HG03066 (cell line): ENCODE data around the gene PADI1.

Experiments
- ATAC-seq: cut with Tn5 transposase; IDR thresholded peaks from one replicate; pipeline ENCODE4 v1.9.1; 2021; ENCODE audit warnings: low read depth; ENCODE audit not compliant: unreplicated experiment

Gene PADI1

DNA sequence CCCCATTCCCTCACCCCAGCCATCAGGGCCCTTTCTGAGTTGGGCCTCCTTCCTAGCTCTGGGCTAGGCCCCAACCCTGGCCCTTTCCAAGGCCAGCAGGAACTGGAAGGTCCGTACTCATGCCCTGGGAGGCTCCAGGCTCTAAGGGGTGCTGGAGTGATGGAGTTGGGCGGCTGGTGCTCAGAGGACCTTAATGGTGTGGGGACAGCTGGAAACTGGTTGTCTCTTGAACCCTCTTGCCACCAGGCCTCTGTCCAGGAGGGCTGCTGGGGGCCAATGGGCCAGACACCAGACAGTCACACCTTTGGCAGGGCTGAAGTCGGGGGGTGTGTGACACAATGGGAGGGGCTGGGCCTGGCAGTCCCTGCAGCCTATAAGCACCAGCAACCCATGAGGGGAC, 9.2 kb upstream of the PADI1 start:
- ATAC-seq, result no peak

DNA sequence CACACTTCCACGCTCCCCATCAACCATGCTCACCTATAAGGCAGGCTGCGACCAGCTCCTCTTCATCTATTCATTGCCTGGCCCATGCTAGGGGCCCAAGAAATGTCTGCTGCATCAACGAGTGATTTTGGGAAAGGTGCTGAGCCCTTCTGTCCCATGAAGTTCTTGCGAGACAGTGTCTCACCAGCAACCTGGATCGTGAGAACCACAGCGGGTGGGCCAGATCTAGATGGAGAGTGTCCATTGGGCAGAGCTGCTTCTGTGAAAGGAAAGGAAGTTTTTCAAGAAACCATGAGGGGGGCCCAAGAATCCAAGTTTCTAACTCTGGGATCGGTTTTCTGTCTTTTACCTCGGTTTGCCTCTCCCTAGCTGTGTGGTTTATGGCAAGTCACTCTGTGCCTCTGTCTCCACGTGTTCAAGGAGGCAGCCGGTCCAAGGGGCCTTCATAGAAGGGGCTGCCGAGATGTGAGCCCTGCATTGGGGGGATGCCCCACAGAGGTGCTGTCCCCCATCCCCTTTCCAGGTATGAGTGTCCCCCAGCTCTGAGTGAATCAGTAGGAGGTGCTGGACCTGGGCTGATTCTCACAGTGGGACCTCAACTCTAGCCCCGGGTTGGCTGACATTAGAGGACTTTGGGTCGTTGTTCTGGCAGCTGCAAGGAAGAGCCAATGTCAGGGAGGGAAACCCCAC, 8.3 kb upstream of the PADI1 start:
- ATAC-seq, result no peak

DNA sequence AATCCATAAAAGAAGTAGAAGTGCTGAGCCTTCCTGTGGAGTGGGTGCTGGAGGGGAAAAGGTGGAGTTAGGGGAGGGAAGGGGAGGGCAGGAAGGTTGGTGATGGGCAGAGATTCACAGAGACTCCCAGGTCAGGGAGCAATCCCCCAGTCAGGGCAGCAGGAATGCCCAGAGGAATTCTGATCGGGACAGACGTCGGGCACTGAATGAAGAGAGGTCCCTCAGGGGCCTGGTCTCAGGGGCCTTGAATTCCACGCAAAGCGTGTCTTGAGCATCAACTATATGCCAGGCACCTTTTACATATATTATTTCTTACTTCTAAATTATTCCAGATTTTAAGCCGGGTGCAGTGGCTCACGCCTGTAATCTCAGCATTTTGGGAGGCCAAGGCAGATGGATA, 7.2 kb upstream of the PADI1 start:
- ATAC-seq, result no peak

DNA sequence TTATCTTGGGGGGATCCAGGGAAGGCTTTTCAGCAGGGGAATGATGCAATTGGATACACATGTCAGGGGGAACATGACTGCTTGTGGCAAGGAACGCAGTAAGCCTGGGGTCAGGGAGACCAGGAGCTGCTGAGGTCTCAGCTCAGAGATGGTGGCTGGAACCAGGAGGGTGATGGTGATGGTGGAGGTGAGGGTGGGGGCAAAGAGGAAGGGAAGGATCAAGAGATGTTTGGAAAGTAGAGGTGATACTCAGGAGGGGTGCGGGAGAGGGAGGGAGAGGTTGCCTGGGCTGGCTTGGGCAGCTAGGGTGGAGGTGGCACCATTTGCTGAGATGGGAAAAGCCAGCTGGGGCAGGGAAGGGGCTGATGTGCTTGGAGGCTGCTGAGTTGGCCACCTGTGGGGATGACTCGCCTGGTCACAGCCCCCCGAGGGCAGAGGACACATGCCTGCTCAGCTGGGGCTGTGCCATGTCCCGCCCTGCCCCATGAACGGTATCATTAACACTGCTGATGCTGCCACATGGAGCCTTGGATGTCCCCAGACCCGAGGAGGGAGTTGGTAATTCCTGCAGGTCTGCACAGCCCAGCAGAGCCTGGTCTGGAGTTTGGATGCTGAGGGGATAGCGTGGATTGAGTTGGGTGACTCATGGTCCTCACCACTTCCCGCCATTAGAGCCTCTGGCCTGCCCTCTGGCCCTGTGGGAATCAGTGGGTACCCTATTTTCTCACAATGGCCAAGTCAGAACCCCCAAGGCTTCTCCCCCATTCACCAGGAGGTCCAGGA, 6.3 kb upstream of the PADI1 start:
- no peak for ATAC-seq

DNA sequence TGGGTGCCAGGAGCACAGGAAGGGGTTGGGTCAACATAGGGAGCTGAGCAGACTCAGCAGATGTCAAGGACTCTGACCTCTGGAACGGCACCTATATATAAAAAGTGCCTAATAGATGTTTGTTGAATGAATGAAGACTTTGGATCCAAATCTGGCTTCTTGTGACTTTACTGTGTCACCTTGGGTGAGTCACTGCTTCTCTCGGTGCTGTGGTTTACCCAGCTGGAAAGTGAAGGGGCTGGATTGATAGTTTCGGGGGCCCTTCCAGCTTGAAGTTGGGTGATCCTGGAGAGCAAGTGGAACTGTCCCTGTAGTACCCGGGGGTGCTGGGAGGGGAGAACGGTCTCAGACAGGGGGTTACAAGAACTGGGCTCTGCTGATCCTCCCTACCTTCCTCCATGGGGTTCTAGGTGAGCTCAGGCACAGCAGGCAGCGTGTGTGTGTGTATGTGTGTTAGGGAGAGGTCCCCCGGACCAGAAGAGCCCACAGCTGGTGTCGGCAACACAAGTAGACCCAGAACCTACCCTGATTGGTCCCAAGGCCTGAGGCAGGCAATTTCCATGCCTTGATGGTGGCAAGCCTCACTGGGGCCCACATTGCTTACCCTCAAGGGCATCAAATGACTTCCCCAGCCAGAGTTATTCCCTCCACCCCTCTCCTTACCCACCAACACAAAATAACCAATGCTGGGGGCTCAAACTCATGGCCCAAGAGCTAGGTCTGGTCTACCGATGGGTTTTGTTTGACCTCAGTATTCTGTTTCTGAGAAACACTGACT, 5.5 kb upstream of the PADI1 start:
- ATAC-seq, result no peak

DNA sequence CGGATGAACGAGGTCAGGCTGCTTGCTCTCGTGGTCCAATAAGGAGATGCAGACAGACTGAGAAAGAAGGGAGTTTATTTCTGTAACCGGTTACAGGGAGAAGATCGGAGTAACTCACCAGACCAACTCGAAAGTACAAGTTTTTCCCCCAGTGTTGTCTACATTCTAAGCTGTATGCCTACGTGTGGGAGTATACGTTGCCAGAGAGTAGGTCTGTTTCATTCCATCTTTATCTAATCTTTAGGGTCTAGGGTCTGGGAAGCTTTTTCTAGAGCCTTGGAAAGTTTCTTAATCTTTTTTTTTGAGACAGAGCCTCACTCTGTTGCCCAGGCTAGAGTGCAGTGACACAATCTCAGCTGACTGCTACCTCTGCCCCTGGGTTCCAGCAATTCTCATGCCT, 4.7 kb upstream of the PADI1 start:
- no peak for ATAC-seq

DNA sequence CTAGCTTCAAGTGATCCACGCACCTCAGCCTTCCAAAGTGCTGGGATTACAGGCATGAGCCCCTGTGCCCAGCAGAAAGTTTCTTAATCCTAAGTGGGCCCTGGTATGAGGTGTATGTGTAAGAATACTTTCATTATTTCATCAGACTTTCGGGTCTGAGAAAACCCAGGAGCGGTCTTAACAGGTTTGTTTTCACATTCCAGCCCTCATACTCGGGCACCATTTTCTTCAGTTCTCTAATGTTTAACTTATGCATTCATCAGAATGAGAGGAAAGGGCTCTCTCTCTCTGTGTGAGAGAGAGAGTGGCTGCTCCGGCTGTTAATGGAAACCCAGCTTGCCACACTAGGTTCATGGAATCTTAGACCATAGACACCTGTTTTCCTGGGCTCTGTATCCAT, 4.2 kb upstream of the PADI1 start:
- ATAC-seq, result no peak

DNA sequence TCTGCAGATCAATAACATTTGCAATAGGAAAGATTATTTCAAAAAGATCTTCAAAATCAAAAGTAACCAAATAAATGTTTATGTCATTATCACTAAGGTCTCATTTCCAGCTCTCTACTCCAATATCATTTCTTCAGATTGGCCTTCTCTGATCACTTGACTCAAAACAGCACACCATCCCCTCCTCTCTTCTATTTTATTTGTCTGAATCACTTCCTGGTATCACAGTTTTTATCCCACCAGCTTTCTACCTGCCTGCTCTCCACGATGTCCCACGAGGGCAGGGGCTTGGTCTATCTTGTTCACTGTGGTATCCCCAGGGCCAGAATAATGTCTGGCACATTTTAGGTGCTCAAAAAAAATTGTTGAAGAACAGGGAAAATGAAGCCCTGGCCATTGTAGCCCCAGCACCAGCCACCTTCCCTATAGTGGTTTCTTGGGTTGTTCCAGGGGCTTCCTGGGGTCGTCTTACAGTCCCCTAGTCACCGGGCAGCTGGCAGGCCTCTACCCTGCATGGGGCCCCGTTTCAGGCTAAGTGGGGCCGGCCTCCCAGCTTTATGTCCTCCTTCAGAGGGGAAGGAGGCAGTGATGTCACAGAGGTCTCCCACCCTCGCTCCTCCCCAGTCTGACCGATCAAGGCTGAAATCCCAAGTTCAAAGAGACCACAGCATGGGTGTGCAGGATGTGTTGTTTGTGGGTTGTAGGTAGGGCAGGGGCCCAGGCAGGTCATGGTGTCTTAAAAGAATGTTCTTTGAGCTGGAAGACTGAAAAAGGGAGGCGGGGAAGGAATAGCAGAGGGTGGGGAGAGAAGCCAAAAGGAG, 3.5 kb upstream of the PADI1 start:
- no peak for ATAC-seq

DNA sequence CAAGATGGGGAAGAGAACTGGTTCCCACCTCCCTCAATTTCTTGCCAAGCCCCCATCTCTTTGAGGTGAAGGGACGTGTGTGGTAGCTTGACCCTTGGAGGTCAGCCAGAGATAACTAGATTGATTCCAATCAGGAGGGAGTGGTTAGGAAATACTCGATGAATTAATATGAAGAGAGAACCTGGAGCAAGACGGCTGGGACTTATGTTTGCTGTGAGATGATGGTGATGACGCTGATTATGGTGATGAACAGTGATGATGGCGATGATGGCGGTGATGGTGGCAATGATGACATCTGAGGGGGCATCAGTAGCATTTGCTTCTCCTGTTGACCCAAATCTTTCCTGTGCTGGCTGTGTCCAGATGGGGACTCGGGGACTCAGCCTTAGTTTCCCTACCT, 724 bp downstream of the PADI1 start:
- ATAC-seq, result no peak

DNA sequence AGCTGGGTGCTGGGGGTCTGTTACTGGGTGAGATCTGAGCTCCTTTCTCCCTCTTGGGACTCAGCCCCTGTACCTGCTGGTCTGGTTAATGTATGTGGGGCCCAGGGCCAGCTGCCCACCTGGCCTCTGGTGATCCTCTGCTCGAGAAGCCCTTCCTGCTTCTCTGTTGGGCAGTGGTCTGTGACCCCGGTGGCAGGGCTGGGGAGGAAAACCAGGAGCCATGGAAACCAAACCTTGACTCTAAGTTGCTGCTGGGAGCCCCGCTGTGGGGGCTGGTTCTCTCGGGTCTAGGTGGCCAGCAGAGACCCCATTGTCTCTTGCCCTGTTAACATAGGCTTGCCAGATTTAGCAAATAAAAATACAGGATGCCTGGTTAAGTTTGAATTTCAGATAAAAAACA, 1.3 kb downstream of the PADI1 start:
- no peak for ATAC-seq

DNA sequence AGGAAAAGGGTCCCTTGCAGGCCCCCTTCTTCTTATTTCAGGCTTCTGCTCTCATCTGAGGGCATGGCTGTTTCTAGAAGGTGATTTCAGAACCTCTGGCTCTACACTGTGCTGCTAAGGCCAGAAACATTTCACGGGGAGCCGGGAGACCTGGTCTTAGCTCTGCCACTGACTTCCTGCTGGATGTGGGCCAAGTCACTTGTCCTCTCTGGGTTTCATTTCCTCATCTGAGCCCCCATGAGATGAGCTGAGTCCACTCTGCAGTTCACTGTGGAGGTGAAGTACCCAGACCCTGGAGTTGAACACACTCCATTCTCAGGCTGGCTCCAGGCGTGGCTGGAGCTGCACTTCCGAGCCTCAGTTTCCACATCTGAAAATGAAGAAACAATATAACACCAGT, 2.1 kb downstream of the PADI1 start:
- ATAC-seq, result peak; percentile 50

DNA sequence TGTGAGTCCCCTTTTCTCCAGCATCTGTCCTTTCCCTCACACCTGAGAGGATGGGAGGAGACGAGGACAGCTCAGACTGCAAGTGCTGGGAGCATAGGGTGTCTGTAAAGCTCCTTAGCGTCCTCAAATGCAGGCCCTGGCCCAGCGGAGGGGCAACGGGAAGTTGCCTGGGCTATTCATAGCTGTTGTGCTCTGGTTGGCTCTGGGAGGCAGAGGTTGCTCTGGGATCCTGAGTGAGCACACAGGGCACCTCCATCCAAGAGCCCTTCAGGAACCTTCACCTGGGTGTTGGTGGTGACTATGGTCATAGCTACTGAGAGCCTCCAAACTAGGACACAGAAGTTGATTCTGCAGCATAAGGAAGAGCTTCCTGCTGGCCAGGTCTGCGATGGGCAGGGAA, 2.6 kb downstream of the PADI1 start:
- no peak for ATAC-seq

DNA sequence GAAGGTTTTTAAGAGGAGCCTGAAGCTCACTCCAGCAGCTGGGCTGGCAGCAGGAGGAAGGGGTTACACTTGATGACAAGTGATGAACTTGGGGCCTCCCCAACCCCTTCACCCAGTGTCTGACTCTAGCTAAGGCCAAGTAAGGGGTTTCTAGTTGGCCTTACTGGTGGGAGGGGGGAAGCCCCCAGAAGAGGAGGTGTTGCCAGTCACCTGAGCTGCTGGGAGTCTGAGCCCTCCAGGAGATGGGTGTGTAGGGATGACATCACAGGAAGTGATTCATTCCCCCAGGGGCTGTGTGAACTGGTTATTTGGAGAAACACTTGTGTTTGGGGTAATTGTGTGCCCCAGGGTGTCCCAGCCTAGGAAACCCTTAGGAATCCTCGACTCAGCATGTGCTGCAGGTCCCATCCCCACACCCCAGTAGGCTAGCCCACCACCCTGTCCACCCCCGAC, 3.1 kb downstream of the PADI1 start:
- ATAC-seq, result peak; percentile 74

DNA sequence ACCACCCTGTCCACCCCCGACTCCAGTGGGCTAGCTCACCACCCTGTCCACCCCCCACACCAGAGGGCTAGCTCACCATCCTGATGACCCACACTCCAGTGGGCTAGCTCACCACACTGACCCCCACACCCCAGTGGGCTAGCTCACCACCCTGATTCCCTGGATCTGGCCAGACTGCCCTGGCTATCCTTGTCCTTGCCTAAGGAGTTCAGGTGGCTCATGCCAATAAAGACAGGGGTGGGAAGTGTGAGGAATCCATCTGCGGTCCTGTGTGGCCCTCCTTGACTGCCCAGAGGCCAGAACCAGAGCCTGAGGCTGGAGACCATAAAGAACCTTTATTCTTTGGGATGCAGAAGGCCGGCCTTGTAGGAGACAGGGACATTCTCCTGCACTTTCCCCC, 3.6 kb downstream of the PADI1 start:
- no peak for ATAC-seq

DNA sequence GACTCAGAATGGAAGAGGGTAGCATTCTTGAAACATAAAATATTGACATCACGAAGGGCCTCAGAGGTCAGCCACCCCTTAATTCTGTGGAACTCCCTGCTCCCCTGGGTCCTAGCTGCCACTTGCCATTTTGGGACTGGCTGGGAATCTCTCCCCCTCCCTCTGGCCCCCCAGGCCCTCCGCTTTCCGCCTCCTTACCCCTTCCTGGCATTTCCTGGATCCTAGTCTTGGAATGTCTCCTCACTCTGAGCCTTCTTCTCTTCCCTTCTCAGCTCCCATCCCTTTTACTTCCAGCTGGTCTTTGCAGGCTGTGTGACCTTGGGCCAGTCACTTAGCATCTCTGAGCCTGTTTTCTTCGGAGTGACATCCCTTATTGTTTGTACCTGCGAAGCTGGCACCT, 4.5 kb downstream of the PADI1 start:
- no peak for ATAC-seq

DNA sequence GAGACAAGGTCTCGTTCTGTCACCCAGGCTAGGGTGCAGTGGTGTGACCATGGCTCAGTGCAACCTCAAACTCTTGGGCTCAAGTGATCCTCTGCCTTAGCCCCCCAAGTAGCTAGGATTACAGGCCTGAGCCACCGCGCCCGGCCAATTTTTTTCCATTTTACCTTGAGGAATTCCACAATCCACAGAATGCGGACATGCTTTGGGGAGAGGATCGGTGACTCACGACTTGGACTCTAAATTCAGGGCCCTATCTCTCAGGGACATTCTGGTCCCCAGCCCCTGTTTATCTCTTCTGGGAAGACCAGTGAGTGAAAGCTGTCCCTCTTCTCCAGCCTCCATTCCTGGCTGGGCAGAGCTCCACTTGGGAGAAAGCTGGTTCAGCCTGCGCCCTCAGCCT, 5.2 kb downstream of the PADI1 start:
- no peak for ATAC-seq

DNA sequence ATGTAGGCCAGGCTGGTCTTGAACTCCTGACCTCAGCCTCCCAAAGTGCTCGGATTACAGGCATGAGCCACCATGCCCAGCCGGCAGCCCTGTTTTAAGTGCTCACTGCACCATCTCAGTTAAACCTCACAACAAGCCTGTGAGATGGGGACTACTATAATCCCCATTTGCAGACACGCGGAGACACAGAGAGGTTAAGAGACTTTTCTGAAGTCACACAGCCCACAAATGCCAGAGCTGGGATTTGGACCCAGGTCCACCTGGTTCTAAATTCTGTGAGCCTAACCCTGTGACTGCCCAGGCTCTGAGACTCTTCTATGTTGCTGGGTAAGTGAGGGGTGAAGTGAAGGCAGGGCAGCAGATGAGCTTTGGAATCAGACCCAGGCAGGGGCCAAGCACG, 6.4 kb downstream of the PADI1 start:
- no peak for ATAC-seq

DNA sequence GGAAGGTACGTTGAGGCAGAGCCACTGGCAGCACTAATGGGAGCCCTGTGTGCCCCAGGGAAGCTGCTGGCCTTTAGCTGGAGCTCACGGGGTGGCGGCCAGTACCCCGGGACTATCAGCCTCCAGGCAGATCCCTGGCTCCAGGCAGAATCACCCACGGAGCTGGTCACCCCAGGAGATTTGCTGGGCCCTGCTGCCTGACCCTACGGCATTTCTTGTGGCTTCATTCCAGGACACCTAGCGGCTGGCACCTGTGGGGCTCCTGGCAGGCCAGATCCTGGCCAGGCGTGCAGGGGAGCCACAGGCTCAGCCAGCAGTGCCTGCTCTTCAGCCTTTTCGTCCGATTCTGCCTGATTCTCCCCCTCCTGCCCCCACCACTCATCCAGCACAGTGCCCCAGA, 7.1 kb downstream of the PADI1 start:
- no peak for ATAC-seq

DNA sequence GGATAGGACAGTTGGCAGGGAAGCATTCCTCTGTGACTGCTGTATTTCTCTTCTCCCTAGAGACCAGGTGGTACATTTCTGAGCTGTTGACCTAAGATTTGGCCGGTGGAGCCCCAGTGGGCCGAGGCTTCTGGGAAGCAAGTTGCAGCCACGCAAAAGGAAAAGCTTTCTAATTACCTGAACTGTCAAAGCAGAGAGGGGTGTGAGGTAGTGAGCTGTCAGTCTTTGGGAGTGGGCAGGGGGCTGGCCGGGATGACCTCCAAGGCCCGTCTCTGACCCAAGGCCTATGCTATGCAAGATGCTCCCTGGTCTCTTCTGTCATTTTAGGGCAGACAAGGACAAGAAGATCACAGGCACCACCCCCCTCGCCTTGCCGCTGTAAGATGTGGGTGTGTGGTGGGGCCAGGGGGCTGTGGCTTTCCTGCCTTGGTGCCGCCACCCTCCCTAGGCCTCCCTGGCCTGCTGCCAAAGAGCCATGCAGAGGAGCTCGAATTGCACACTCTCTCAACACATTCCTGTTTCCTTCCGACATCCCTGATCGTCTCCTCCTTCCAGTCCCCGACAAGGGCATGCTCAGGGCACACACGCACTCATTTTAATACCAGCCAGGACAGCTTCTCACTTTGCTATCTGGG, 7.7 kb downstream of the PADI1 start:
- ATAC-seq, result no peak

DNA sequence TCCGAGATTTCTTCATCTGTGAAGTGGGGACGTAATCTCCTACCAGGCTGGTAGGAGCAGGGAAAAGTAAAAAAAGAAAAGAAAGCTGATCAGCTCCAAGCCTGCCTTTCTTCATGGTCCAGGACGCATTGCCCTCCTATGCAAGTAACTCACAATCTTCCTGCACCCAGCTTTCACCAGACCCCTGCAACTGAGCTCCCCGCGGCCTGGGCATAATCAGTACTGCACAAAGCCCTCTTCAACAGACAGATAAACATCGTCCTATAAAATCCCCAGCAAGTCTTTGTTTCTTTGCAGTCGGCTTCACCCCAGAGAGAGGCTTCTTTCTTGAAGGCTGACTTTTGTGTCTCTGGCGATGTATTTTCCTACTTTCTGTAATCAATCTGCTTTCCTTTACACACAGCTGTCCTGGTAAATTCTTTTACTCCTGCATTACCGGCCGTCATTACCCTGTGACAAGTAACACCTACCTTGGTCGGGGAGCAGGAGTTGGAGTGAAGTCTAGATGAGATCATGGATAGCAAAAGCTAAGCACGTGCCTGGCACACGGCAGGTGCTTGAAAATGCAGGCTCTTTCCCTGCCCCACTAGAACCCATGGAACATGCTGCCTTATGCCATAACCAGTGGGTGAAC, 8.3 kb downstream of the PADI1 start:
- no peak for ATAC-seq
